Measurements from ENCODE around the gene ILK.

DNA sequence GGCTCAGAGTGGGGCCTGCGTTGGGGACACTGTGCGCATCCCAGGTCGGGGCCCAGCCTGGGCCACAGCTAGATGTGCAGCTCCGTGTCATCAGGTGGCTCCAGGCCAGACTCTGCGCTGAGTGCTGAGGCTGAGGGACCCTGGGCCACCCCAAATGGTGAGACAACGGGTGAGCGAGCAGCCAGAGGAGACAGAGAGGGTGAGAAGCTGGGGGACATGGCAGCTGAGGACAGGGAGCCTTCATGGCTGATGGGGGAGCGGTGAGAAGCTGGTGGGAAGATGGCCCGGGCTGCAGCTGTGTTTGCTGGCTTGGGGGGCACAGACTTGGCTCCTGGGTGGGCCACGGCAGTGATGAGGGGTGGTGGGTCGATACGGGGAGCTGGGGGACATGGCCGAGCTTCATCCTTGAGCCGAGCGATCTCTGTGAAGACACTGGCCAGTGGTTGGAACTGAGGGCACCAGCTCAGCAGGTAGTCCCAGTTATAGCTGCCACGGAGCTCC is 18.2 kb downstream of the ILK start:
- TF ChIP-seq CTCF (IDR thresholded peaks at IDR 0.05) (no peak), POLR2A (IDR thresholded peaks at IDR 0.05) (no peak), EP300 (IDR thresholded peaks at IDR 0.05; ENCODE audit: low read depth) (no peak), POLR2AphosphoS5 (IDR thresholded peaks at IDR 0.05) (no peak)
